ENCODE results near the gene RERE.

Gene RERE

GRCh38 chr1:8343044-8343443, 474.4 kb downstream of the RERE start:
- peak in 1 of 42 donors; percentile 3 for DNase-seq
- intact Hi-C loops (cut with DNase I): no loop called here

GRCh38 chr1:8342325-8342724, 475.1 kb downstream of the RERE start:
- intact Hi-C loops (cut with DNase I): no loop called here
- no peak for DNase-seq

- intact Hi-C loops (cut with DNase I): no loop called here
- no peak for DNase-seq
These were observed 477.0 kb downstream of the RERE start for GRCh38 chr1:8340448-8340847.

GRCh38 chr1:8339203-8339600, 478.2 kb downstream of the RERE start:
- intact Hi-C loops (cut with DNase I): no loop called here
- DNase-seq: no peak

- intact Hi-C loops (cut with DNase I): no loop called here
- DNase-seq: peak in 1 of 42 donors; percentile 10
These were observed 478.8 kb downstream of the RERE start for GRCh38 chr1:8338526-8339202.

GRCh38 chr1:8337776-8338525, 479.5 kb downstream of the RERE start:
- intact Hi-C loops (cut with DNase I): no loop called here
- DNase-seq: no peak

GRCh38 chr1:8335246-8335645, 482.2 kb downstream of the RERE start:
- intact Hi-C loops (cut with DNase I): no loop called here
- no peak for DNase-seq

- peak in 13 of 42 donors; percentile 14 to 65 (median 42) for DNase-seq
- intact Hi-C loops (cut with DNase I): no loop called here
These were observed 483.2 kb downstream of the RERE start for GRCh38 chr1:8334106-8334851.

- DNase-seq: no peak
- intact Hi-C loops (cut with DNase I): no loop called here
These were observed 484.0 kb downstream of the RERE start for GRCh38 chr1:8333246-8333987.

GRCh38 chr1:8332806-8333205, 484.6 kb downstream of the RERE start:
- no peak for DNase-seq
- intact Hi-C loops (cut with DNase I): no loop called here

- intact Hi-C loops (cut with DNase I): no loop called here
These were observed 486.9 kb downstream of the RERE start for GRCh38 chr1:8330271-8331125.

GRCh38 chr1:8329858-8330257, 487.6 kb downstream of the RERE start:
- no peak for DNase-seq
- intact Hi-C loops (cut with DNase I): no loop called here

More at GRCh38 chr1:8330271-8331125, 486.9 kb downstream of the RERE start:
- DNase-seq: no peak

GRCh38 chr1:8329439-8329838, 488.0 kb downstream of the RERE start:
- no peak for DNase-seq
- intact Hi-C loops (cut with DNase I): no loop called here

GRCh38 chr1:8328271-8328670, 489.2 kb downstream of the RERE start:
- DNase-seq: no peak
- intact Hi-C loops (cut with DNase I): no loop called here

GRCh38 chr1:8326265-8326664, 491.2 kb downstream of the RERE start:
- no peak for DNase-seq
- intact Hi-C loops (cut with DNase I): no loop called here

- DNase-seq: no peak
- intact Hi-C loops (cut with DNase I): no loop called here
These were observed 491.7 kb downstream of the RERE start for GRCh38 chr1:8325771-8326170.

GRCh38 chr1:8324176-8324810, 493.1 kb downstream of the RERE start:
- intact Hi-C loops (cut with DNase I): no loop called here
- no peak for DNase-seq

GRCh38 chr1:8323706-8324105, 493.7 kb downstream of the RERE start:
- intact Hi-C loops (cut with DNase I): no loop called here
- no peak for DNase-seq

All from head of caudate nucleus (tissue), 42 donors.